Adrenal gland (tissue), 5 donors: ENCODE results near the gene TOR4A.
A peak's percentile ranks its signal among the peaks of the same experiment; 100 is the strongest.

Source experiments
- CTCF ChIP-seq, 6 experiments: fragments of 450-650 bp in 4 of 6; fragments of 200-600 bp in 2 of 6; sonication (generic) in 1 of 6; IDR thresholded peaks; 1 replicate in 5 of 6; 2 replicates in 1 of 6; pipeline versions ENCODE4 v1.5.1 to v1.8.0; 2016 to 2021; ENCODE audit warnings: antibody characterized with exemption in 6 of 6, mild to moderate bottlenecking in 2 of 6, moderate library complexity in 1 of 6
- POLR2A ChIP-seq, 2 donors: fragments of 450-650 bp; IDR thresholded peaks; one replicate each; pipeline ENCODE4 v1.6.1; 2017; ENCODE audit warnings: antibody characterized with exemption in 2 of 2, mild to moderate bottlenecking in 2 of 2, moderate library complexity in 1 of 2
- donor health status: DM: no; HTN: no; CAD: no.

DNA sequence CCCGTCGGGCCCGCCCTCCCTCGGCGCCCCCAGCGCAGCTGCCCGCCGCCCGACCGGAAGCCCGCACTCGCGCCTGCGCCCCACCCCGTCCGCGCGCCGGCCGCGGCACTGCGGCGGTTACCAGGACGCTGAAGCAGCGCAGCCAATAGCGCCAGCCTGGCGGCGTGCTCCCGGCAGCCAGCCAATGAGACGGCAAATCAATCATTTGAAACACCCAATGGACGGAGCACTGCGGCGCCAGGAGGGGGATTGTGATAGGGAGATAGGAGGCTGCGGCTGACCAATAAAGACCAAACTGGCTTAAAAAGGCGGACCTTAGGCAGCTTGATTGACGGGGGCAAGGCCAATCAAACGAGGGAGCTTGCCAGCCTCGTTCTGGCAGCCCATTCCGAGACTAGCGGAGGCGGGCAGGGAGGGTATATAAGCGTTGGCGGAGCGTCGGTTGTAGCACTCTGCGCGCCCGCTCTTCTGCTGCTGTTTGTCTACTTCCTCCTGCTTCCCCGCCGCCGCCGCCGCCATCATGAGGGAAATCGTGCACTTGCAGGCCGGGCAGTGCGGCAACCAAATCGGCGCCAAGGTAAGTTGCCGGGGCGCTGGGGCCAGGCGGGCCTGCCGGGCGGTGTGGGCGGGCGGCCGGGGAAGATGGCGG is 36.6 kb upstream of the TOR4A start, which contains the start of gene TUBB4B:
- peak in 1 of 6 experiments; percentile 31 for TF ChIP-seq CTCF (IDR thresholded peaks at IDR 0.05)
- peak; percentile 100 for TF ChIP-seq POLR2A (IDR thresholded peaks at IDR 0.05)
